HG03108 (cell line): Measurements from ENCODE around the gene SYN1.
A peak's percentile ranks its signal among the peaks of the same experiment; 100 is the strongest.

Experiments used
- ATAC-seq: cut with Tn5 transposase; IDR thresholded peaks from one replicate; pipeline ENCODE4 v1.9.1; 2021; ENCODE audit warnings: moderate library complexity; ENCODE audit not compliant: unreplicated experiment

Gene SYN1

DNA sequence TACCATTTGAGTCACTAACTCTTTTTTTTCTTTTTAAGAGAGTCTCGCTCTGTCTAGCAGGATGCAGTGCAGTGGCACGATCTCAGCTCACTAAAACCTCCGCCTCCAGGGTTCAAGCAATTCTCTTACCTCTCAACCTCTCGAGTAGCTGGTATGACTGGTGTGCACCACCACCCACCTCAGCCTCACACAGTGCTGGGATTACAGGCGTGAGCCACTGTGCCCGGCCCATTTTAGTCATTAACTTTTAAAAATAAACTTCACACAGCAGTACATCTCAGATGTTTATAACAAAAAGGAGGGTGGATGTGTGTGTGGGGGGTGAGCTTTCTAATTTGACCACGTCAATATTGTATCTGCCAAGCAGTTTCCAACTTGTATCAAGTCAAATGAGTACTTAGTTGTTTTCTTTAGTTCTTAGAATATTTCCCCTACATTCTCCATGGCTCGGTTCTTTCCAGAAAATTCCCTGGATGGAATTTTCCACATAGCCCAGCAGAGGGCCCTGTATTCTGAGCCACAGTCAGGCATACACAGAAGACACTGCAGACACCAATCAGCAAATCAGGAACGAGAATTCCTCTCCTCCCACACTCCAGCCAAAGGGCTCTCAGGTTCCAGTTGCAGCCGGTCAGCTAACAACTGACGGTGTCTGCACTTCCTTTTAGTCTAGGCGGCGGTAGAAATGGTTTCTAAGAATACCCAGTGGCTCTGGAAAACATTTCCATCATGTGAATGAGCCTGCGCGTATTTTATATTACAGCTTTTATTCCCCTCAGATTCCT is 78.7 kb downstream of the SYN1 start:
- no peak for ATAC-seq

GRCh38 chrX:47539860-47540259 is 79.8 kb downstream of the SYN1 start:
- ATAC-seq, result no peak

DNA sequence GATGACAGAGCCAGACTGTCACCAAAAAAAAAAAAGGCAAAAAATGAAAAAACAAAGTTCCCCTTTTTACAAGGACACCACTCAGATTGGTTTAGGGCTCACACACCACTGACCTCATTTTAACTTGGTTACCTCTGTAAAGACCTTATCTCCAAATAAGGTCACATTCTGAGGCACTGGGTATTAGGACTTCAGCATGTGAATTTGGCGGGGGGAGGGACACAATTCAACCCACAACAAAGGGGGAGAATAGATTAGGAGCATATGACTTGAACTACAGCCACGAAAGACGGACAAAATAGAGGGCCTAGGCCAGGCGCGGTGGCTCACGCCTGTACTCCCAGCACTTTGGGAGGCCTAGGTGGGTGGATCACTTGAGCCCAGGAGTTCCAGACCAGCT is 89.6 kb downstream of the SYN1 start:
- ATAC-seq, result no peak

GRCh38 chrX:47529548-47529947 is 90.1 kb downstream of the SYN1 start:
- no peak for ATAC-seq

DNA sequence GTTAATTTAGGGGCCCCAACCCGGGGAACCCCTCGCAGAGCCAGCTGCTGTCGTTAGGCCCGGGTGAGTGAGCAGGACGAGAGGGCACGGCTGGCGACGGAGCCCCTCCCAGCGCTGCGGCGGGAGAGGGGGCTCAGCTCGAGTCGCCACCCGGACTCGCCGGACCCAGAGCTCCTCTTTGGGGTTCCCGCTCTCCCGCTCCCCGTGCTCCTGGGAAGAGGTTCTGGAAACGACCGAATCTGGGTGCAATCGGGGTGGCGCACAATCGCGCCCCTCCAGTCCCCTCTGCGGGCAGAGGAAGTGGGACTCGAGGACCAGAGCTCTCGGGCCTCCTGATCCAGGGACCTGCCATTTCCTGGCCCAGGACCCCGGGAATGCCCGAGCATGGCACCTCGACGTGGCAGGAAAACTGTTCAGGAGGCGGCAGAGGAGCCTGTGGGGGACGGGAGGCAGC is 95.9 kb downstream of the SYN1 start:
- ATAC-seq, result no peak

DNA sequence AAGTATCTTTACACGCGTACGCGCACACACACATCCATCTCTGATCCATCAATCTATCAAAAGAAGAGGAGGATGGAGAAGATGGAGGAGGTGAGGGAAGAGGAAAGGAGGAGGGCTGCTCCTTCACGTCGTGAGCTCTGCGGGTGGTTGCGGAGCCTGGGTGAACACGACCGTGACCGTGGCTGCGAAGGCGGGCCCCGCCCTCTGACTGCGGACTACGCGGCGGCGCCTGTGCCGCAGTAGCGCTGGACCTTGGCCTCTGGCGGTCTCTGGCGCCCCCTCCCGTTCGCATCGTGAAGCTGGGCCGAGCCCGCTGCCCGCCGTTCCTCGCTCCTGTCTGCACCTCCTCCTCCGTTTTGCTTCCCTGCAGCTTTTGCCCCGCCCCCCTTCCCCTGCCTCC is 96.4 kb downstream of the SYN1 start:
- peak; percentile 83 for ATAC-seq
